ENCODE measurements around the gene COQ6. TPM values are rescaled to one million over a fixed set of nuclear protein-coding genes. Genes with fewer than 3 reads are reported as not detected.

COQ6 gene
- total RNA-seq, 1 experiment from 2014 or later: 12.0 TPM

DNA sequence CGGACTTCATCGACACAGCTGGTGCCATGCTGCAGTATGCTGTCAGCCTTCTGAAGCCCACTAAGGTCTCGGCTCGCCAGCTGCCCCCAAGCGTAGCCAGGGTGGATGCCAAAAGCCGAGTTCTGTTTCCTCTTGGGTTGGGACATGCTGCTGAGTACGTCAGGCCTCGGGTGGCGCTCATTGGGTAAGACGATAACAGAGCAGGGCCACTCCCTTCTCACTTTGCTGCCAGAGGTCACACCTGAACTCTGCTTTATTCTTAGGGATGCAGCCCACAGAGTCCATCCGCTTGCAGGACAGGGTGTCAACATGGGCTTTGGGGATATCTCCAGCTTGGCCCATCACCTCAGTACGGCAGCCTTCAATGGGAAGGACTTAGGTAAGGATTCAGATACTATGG lies 11.1 kb downstream of the COQ6 start:
- Histone ChIP-seq H4K20me1 (ENCODE audit: control insufficient read depth, insufficient read depth, insufficient read length) (no peaks in the 10 kb centered on the region), H3K14ac (ENCODE audit: insufficient read depth, low read length) (no peak overlapping the region), H3K23ac (ENCODE audit: insufficient read length, low read depth, low read length) (no peak overlapping the region), H2BK5ac (ENCODE audit: insufficient read length, low read length) (no peak overlapping the region), H2AFZ (ENCODE audit: low read length) (no peak overlapping the region), H3K4me1 (ENCODE audit: insufficient read depth, low read length) (no peaks in the 10 kb centered on the region), H4K91ac (ENCODE audit: insufficient read length, low read depth, low read length) (no peak overlapping the region), H3K9me3 (ENCODE audit: control insufficient read depth, low read depth, low read length) (no peaks in the 10 kb centered on the region), H3K56ac (ENCODE audit: insufficient read length, low read depth, low read length) (no peak overlapping the region), H3K27ac (ENCODE audit: insufficient read length, low read depth, low read length) (no peak overlapping the region), H2BK15ac (ENCODE audit: low read depth, low read length) (no peak overlapping the region), H3K23me2 (ENCODE audit: insufficient read length, low read depth, low read length, poor library complexity, severe bottlenecking) (no peaks in the 10 kb centered on the region), H3K4ac (ENCODE audit: low read depth, low read length) (no peak overlapping the region), H3K18ac (ENCODE audit: insufficient read length, low read depth, low read length) (no peak overlapping the region), H4K5ac (ENCODE audit: insufficient read length, low read depth, low read length) (no peak overlapping the region), H3T11ph (ENCODE audit: low read length) (no peak overlapping the region), H3K4me2 (ENCODE audit: insufficient read depth, insufficient read length, low read length) (no peak overlapping the region), H3K79me1 (ENCODE audit: insufficient read depth, low read depth, low read length, poor library complexity, severe bottlenecking) (no peaks in the 10 kb centered on the region), H3K79me2 (ENCODE audit: insufficient read depth, low read length) (no peaks in the 10 kb centered on the region), H3K9ac (ENCODE audit: extremely low read depth, insufficient read length, low read length) (no peak overlapping the region), H3K27me3 (ENCODE audit: insufficient read depth, low read length) (no peaks in the 10 kb centered on the region), H2AK5ac (ENCODE audit: insufficient read length, low read length) (no peak overlapping the region), H2BK120ac (ENCODE audit: low read depth, low read length, poor library complexity, severe bottlenecking) (no peak overlapping the region), H2BK12ac (ENCODE audit: insufficient read length, low read depth, low read length) (no peak overlapping the region), H2BK20ac (ENCODE audit: low read depth, low read length, poor library complexity, severe bottlenecking) (no peak overlapping the region), H4K8ac (replicated peaks; ENCODE audit: insufficient read length, low read depth, low read length) (no peak overlapping the region)
- no peaks in the 10 kb centered on the region for H3K27me3 Mint-ChIP-seq (ENCODE audit: low read depth)
- no peak for DNase-seq
- no peak overlapping the region for H3K4me3 Mint-ChIP-seq
- WGBS (ENCODE audit: extremely low coverage, insufficient read length, low lambda C conversion rate): no CpG with 5 or more reads among the region's 12 CpGs
- H3K36me3 Mint-ChIP-seq (ENCODE audit: insufficient read depth in 1 of 3, low read depth in 3 of 3): peaks cover 5 to 53% (median 41%) of the 10 kb centered on the region in 3 experiments; a peak in 5 of 7 replicates
- H3K9me3 Mint-ChIP-seq: no peaks in the 10 kb centered on the region
- TF ChIP-seq, protein P1, sequence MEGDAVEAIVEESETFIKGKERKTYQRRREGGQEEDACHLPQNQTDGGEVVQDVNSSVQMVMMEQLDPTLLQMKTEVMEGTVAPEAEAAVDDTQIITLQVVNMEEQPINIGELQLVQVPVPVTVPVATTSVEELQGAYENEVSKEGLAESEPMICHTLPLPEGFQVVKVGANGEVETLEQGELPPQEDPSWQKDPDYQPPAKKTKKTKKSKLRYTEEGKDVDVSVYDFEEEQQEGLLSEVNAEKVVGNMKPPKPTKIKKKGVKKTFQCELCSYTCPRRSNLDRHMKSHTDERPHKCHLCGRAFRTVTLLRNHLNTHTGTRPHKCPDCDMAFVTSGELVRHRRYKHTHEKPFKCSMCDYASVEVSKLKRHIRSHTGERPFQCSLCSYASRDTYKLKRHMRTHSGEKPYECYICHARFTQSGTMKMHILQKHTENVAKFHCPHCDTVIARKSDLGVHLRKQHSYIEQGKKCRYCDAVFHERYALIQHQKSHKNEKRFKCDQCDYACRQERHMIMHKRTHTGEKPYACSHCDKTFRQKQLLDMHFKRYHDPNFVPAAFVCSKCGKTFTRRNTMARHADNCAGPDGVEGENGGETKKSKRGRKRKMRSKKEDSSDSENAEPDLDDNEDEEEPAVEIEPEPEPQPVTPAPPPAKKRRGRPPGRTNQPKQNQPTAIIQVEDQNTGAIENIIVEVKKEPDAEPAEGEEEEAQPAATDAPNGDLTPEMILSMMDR (conservative IDR thresholded peaks at IDR 0.05): no peak
- H3K27ac Mint-ChIP-seq: no peak overlapping the region
- H3K4me1 Mint-ChIP-seq: no peaks in the 10 kb centered on the region
